HG03342 (cell line): Measurements from ENCODE around the gene JUP.
"Not testable (repeated sequence)": the region's sequence is repeated elsewhere in the genome, so short reads cannot be mapped to it uniquely, and the experiment has no call there.

Experiments
- ATAC-seq: cut with Tn5 transposase; IDR thresholded peaks from one replicate; pipeline ENCODE4 v1.9.1; 2021; ENCODE audit warnings: mild to moderate bottlenecking, moderate library complexity; ENCODE audit not compliant: unreplicated experiment

Gene JUP

DNA sequence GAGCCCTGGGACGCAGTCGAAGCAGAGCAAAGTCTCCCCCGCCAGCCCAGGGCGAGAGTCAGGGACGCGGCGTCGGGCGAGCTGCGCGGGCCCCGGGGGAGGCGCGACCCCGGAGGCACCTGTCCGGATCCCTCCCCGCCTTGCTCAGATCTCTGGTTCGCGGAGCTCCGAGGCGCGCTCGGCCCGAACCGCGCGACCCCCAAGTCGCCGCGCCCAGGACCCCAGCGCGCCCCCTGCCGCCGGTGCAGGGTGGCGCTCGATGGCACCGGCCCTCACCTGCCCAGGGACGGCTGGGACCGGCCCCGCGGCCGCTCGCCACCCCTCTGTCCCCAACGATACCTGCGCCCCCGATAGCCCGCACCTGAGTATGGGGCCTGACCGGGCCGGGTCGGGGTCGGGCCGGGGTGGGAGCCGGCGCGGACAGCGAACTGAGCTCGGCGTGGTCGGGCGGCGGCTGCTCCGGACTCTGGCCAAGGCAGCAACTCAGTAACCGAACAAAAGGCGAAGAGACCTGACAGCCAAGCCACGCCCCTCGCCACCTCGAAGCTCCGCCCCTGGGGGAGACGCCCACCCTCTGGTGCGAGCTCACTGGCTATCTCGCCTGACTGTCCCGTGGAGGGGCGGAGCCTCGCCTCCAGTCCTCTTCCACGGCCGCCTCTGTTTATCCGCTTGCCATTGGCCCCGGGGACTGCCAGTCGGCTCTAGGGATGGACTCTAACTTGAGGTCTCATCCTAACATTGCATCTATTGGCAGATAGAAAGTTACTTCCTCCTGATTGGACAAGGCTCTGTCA lies at the start of gene JUP:
Gene JUP, minus strand, starts transcription at position 485 of the 794 bp plus-strand sequence. CDS start 14,857 bp downstream, outside the sequence.
- peak; percentile 85 for ATAC-seq

DNA sequence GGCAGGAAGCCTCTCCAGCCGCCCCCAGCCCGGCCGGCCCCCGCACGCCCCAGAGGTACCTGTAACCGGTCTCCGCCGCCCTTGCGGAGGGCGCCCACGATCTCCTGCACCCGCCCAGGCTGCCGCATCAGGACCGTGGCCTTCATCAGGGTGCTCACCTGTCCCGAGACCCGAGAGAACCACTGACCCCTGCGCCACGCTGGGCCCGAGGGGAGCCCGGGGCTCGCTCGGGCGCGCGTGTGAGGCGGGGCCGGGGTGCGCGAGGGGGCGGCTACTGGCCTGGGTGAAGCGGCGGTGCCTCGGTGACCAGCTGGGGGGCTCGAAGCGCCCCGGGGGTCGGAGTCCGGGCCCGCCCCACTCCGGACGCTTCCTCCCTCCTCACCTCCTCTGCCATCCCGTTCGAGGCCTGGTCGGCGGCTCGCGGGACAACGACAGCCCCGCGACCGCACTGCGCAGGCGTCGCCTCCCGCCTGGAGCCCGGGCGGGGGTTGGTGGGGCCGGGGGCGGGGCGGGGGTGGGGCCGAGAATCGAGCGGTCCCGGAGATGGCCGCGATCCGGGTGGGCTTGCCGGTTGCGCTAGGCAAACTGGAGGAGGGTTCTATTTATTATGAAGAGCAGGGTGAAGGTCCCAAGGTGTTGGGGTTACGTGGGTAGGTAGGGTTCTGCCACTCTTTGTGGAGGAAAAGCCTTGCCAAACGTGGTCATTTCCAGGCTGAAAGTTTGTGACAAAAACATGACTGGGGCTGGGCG lies 49.5 kb upstream of the JUP start, which contains the start of gene NT5C3B:
Gene NT5C3B, minus strand, starts transcription at position 433 of the 750 bp plus-strand sequence. Its CDS starts 39 bp downstream, at position 394.
- no peak for ATAC-seq

DNA sequence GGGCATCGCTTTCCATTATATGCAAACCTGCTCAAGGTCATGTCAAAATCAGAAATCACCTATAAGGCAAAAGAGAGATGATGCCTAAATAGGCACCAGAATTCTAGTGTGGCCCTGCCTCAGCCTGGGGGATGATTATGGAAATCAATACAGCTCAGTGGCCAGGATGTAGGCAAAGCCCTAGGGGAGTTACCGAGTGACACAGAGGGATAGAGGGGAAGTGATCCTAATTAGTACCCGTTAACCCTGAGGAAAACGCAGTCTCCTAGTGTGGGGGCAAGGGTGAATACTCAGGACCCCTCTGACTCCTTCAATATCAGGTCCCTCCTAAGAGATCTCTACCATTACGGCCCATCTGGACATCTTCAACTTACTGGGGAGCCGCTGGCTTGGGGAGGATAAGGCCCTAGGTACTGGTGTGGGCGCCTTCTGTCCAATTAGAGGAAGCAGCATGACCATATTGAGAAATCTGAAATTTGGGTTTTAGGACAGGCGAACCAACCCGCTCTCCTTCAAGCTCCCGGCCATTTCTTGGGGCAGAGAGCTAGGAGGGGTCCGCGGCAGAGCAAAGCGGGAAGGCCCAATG lies 48.8 kb upstream of the JUP start:
- ATAC-seq, result no peak

DNA sequence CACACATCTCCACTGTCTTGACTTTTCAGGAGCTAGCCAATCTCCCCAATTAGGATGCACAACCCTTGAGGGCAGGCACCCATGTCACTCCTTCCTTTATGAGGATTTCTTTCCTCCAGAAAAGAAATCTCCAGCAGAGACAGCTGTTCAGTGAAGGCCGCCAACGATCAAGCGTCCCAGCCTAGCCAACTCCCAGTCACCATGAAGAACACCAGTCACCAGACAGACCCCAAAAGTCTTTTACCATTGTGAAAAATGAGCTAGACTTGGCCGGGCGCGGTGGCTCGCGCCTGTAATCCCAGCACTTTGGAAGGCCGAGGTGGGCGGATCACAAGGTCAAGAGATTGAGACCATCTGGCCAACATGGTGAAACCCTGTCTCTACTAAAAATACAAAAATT lies 43.5 kb upstream of the JUP start:
- ATAC-seq, result not testable (repeated sequence)

DNA sequence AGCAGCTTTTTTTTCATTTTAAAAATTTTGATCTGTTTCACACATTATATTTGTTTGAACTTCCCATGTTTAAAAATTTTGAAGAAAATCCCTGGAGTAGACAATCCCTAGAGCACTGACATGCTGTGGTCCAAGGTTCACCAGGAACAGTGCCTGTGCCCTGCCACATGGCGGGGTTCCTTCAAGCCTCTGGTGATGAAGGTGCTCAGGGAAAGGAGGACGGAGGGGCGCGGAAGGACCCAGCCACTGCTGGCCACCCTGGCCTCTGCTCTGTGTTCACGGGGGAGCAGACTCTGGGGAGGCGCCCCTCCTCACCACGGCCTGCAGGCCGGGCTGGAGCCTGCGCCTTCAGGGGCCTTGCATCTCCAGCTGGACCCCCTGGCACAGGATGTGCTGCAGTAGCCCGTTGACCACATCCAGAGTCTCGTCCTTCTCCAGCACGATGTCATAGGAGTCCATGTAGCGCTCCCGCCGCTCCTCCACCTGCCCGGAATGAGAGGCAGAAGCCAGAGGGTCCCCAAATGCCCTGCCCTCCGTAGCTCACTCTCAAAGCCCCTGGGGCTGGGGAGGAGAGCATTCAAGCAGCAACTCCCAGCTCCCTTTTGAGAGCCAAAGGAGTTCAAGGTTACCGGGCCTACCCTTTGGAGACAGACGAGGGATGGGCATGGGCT lies 38.8 kb upstream of the JUP start:
- no peak for ATAC-seq

DNA sequence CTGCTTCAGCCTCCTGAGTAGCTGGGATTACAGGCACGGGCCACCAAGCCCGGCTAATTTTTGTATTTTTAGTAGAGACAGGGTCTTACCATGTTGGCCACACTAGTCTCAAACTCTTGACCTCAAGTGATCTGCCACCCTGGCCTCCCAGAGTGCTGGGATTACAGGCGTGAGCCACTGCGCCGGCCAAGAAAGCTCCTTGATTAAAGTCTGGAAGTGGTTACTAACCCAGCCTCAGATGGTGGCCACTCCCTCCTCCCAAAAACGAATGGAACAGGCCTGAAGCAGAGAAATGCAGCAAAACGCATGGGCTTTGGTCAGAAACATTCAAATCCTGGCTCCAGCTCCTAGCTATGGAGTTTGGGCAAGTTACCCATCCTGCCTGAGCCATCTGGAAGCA lies 37.6 kb upstream of the JUP start:
- ATAC-seq, result no peak

DNA sequence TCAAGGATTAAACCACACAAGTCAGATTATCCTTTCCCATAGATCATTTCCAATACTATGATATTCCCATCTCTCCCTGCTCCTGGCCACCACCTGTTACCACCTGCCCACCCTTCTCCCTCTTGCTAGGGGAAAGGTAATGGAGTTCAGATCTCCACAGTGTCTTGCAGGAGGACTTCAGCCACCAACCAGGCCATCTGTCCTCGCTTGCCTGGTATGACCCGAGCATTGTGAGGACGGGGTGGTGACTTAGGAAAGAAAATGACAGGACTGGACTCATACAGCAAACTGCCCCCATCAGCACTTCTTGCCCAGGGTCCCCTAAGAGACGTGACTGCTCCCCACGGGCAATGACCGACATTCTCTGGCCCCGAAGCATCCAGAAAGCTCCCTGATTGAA lies 37.1 kb upstream of the JUP start:
- ATAC-seq, result no peak

DNA sequence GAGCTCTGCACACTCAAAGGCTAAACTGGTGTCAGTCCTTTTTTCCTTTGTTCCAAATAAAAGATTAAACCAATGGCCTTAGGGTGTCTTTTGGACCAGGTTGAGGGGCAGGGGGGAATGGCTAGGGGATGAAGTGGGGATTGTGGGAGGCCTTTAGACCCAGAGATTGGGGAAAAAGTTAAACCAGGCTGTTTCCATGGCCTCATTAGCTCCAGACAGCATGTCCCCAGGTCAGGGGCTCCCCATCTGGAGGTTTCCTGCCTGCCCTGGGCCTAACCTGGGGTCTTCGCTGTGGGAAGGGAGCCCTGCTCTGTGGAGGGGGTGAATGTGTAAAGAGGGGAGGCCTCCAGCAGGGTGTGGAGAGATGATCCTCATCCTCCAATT lies 36.6 kb upstream of the JUP start:
- ATAC-seq, result no peak

DNA sequence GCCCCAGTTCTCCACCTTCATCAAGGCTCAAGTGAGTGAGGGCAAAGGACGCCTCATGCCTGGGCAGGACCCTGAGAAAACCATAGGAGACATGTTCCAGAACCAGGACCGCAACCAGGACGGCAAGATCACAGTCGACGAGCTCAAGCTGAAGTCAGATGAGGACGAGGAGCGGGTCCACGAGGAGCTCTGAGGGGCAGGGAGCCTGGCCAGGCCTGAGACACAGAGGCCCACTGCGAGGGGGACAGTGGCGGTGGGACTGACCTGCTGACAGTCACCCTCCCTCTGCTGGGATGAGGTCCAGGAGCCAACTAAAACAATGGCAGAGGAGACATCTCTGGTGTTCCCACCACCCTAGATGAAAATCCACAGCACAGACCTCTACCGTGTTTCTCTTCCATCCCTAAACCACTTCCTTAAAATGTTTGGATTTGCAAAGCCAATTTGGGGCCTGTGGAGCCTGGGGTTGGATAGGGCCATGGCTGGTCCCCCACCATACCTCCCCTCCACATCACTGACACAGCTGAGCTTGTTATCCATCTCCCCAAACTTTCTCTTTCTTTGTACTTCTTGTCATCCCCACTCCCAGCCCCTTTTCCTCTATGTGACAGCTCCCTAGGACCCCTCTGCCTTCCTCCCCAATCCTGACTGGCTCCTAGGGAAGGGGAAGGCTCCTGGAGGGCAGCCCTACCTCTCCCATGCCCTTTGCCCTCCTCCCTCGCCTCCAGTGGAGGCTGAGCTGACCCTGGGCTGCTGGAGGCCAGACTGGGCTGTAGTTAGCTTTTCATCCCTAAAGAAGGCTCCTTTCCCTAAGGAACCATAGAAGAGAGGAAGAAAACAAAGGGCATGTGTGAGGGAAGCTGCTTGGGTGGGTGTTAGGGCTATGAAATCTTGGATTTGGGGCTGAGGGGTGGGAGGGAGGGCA lies 36.0 kb upstream of the JUP start:
- no peak for ATAC-seq

DNA sequence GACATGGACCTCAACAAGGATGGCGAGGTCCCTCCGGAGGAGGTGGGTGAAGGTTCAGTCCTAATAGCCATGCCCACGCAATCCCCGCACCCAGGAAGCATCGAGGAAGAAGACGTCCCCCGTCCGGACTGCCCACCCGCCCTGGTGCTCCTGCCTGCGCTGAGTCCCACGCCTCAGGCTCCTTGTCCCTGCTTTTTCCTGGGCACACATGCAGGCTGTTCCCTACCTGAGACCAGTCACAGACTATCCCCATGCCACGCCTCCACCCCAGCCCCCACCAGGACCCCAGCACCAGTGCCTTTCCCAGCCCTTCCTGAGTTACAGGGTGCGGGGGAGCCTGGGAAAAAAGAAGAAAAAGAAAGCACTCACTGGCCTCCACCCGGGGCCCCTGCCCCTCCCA lies 35.3 kb upstream of the JUP start:
- no peak for ATAC-seq

DNA sequence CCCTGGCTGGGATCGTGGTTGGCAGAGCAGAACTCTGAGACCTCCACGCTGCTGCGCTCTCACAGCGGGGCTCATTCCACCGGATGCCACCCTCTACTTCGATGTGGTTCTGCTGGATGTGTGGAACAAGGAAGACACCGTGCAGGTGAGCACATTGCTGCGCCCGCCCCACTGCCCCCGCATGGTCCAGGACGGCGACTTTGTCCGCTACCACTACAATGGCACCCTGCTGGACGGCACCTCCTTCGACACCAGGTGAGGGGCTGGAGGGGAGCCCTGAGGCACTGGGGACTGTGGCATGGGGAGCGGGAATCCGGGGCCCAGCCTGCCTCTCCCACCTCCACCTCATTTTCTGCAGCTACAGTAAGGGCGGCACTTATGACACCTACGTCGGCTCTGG lies 31.5 kb upstream of the JUP start:
- ATAC-seq, result no peak

DNA sequence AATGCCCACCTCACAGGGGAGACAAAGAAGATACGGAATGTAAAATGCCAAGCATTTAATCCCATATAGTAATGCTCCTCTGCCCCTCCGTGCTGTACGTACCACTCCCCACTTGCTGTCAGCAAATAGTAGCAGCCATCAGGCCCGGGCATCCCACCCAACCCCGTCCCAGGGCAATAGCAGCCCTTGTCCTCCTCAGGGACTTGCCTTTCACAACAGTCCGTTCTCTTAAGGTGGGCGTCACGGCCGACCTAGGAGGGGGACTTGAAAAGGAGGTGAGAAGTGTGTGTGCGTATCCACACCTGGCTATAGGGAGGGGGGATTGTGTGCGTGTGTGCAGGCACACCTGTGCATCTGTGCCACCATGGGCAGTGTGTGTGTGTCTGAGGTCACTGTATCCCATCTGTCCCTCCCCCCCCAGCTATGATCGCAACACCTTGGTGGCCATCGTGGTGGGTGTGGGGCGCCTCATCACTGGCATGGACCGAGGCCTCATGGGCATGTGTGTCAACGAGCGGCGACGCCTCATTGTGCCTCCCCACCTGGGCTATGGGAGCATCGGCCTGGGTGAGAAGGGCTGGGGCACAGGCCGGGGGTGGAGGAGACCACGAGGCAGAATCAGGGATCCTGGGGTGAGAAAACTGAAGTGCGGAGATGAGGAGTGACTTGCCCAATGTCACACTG lies 30.3 kb upstream of the JUP start:
- ATAC-seq, result no peak

DNA sequence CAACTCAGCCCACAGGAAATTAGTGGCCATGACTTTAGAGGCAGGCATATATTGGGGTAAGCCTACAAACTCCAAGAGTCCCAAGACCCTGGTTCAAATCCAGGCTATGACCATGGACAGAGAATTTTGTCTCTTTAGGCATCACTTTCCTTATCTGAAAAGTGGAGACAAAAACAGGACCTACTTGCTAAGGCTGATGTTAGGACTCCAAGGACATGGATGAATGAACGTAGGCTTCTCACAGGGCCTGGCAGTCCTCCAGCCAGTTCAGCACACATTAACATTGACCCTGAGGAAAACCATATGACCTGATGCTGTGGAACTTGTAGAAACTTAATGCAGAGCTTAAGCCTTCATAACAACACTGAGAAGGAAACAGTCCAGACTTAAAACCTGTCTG lies 27.7 kb upstream of the JUP start:
- ATAC-seq, result no peak

DNA sequence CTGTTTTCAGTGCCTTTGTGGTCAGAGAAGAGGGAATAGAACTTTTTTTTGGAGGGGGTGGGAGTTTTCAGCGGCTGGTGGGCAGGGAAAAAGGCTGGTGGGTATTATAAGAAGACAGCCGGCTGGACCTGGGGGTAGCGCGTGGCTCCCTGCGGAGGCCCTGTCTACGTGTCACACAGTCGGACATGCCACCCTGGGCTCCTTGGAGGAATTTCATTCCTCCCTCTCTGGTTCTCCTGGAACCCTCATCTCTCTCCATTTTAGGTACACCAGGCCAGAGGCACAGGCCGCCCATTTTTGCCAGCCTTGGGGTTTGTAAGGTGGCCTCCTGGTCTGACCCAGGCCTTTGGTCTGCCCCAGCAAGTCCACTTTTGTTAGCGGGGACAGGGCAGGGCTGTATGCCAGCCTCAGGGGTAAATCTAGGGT lies 27.2 kb upstream of the JUP start:
- no peak for ATAC-seq

DNA sequence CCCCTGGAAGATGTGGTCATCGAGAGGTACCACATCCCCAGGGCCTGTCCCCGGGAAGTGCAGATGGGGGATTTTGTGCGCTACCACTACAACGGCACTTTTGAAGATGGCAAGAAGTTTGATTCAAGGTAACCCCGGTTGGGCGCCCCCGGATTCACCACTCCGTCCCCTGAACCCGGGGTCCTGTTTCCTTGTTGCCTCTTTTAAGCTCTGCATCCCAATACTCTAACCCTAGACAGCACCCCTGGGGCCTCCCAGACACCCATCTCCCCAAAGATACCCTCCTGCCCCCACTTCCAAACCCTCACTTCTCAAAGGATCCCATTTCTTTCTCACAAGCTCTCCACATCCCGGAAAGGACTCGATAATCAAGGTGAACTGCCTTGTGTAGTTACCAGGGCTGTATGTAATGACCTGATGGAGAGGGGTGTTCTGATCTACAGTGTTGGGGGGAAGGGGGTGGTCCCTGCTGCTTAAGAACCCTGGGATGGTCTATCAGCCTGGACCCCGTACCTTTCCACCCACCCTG lies 26.7 kb upstream of the JUP start:
- ATAC-seq, result no peak

DNA sequence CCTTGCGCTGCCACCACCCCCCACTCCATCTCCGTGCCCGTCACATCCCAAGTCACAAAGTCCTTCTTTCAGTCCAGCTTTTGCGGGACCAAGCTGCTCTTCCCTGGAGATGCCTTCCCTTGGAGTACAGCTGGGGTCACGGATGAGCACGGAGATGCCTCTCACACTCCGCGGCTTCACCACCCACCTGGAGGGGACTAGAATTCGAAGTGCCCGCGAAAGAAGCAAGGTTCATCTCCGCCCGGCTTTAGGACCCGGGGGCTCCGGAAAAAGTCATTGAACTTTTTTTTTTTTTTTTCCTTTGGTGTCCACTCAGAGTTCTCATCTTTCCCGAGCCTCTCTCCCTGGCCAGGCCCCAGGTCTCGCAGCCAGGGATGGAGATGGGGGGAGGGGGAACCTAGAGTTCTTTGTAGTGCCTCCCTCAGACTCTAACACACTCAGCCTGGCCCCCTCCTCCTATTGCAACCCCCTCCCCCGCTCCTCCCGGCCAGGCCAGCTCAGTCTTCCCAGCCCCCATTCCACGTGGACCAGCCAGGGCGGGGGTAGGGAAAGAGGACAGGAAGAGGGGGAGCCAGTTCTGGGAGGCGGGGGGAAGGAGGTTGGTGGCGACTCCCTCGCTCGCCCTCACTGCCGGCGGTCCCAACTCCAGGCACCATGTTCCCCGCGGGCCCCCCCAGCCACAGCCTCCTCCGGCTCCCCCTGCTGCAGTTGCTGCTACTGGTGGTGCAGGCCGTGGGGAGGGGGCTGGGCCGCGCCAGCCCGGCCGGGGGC lies 26.1 kb upstream of the JUP start, which contains the start of gene FKBP10:
Gene FKBP10, plus strand, starts transcription at position 624 of the 771 bp plus-strand sequence. Its CDS starts 31 bp downstream, at position 655.
- no peak for ATAC-seq

DNA sequence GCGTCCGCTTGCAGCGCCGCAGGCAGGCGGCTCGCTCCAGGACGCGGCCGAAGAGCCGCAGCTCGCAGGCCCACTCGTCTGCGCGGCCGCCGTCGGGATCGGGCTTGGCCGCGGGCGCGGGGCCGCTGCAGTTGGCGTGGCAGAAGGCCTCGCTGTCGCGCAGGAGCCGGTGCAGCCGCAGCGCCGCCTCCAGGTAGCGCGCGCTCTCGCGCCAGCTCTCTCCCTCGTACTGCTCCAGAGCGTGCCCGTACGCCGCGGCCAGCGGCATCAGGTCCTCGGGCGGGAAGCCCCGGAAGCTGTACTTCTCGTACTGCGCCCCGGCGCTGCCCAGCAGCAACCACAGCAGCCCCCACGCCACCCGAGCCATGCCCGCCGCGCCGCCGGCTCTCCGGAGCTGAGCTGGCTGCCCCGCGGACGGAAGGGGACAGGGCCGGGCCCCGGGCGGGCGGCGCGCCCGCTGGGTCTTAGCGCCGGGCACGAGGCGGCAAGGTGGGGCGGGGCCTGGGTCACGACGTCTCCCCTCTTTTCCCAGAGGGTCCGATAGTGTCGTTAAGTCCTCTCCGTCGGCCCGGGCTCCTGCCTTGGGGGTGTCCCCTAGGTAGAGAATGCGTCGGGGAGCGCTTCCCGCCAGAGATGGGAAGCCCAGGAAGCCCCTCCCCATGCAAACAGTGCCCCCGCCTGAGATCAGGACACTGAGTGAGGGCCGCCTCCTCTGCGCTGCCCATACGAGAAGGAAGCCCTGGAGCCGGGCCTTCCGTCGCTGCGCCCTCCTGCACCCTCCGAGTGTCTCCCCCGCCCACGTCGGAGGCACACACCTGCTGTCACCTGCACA lies 25.3 kb upstream of the JUP start, which contains the start of gene P3H4:
Gene P3H4, minus strand, starts transcription at position 401 of the 832 bp plus-strand sequence. Its CDS starts 34 bp downstream, at position 367.
- no peak for ATAC-seq
